SK-N-SH treated with all-trans-retinoic acid at 6 μM for 48 hours (cell line): Measurements from ENCODE around the gene TEKT3.

ENCODE experiments used
- ATAC-seq: fragments of 200-7000 bp; cut with Tn5 transposase; 3 replicates; pipeline ENCODE4 v1.9.1; 2020; ENCODE audit warnings: mild to moderate bottlenecking, moderate library complexity
- ARNTL ChIP-seq: fragments of 450-650 bp; formaldehyde crosslinking; IDR thresholded peaks from 2 replicates; pipeline ENCODE4 v1.5.0; 2020; ENCODE audit warnings: low read depth, mild to moderate bottlenecking, moderate library complexity, borderline replicate concordance
- BACH2 ChIP-seq: fragments of 250-450 bp; sonication (Bioruptor Pico); IDR thresholded peaks from 2 replicates; pipeline ENCODE4 v1.9.0; 2021; ENCODE audit warnings: mild to moderate bottlenecking, borderline replicate concordance
- CSDC2 ChIP-seq: fragments of 250-450 bp; sonication (Bioruptor Pico); IDR thresholded peaks from 2 replicates; pipeline ENCODE4 v1.5.0; 2020; ENCODE audit warnings: mild to moderate bottlenecking, moderate library complexity
- CSRNP3 ChIP-seq: fragments of 250-450 bp; sonication (Bioruptor Pico); IDR thresholded peaks from 2 replicates; pipeline ENCODE4 v1.5.1; 2021; ENCODE audit warnings: mild to moderate bottlenecking, moderate library complexity
- ESRRG ChIP-seq: fragments of 250-450 bp; sonication (Bioruptor Pico); IDR thresholded peaks from 2 replicates; pipeline ENCODE4 v1.6.1; 2021; ENCODE audit warnings: mild to moderate bottlenecking
- GLIS3 ChIP-seq: fragments of 250-450 bp; sonication (Bioruptor Pico); IDR thresholded peaks from 2 replicates; pipeline ENCODE4 v1.5.0; 2020; ENCODE audit warnings: mild to moderate bottlenecking, moderate library complexity
- OSR1 ChIP-seq: fragments of 250-450 bp; sonication (Bioruptor Pico); IDR thresholded peaks from 2 replicates; pipeline ENCODE4 v1.8.0; 2022; ENCODE audit warnings: moderate library complexity, mild to moderate bottlenecking, inconsistent platforms
- PPARA ChIP-seq: fragments of 250-450 bp; sonication (Bioruptor Pico); IDR thresholded peaks from 2 replicates; pipeline ENCODE4 v1.5.0; 2020; ENCODE audit warnings: mild to moderate bottlenecking, borderline replicate concordance
- RARB ChIP-seq: fragments of 250-450 bp; sonication (Bioruptor Pico); IDR thresholded peaks from 2 replicates; pipeline ENCODE4 v1.8.0; 2021; ENCODE audit warnings: mild to moderate bottlenecking, moderate library complexity
- SNAI2 ChIP-seq: fragments of 250-450 bp; sonication (Bioruptor Pico); IDR thresholded peaks from 2 replicates; pipeline ENCODE4 v1.5.0; 2020; ENCODE audit warnings: mild to moderate bottlenecking, moderate library complexity
- TCF4 ChIP-seq: fragments of 250-450 bp; sonication (Bioruptor Pico); IDR thresholded peaks from 2 replicates; pipeline ENCODE4 v1.8.0; 2021; ENCODE audit warnings: mild to moderate bottlenecking, moderate library complexity, borderline replicate concordance
- TOX ChIP-seq: fragments of 250-450 bp; sonication (Bioruptor Pico); IDR thresholded peaks from 2 replicates; pipeline ENCODE4 v1.8.0; 2021; ENCODE audit warnings: mild to moderate bottlenecking, moderate library complexity, borderline replicate concordance
- ZC3H10 ChIP-seq: fragments of 250-450 bp; sonication (Bioruptor Pico); IDR thresholded peaks from 2 replicates; pipeline ENCODE4 v1.5.1; 2021; ENCODE audit warnings: mild to moderate bottlenecking, moderate library complexity
- ZFP3 ChIP-seq: fragments of 250-450 bp; sonication (Bioruptor Pico); IDR thresholded peaks from 2 replicates; pipeline ENCODE4 v1.5.0; 2020; ENCODE audit warnings: mild to moderate bottlenecking, moderate library complexity
- ZNF565 ChIP-seq: fragments of 450-650 bp; formaldehyde crosslinking; conservative IDR thresholded peaks from 2 replicates; pipeline ENCODE4 v1.5.0; 2020; ENCODE audit warnings: low read depth, mild to moderate bottlenecking, moderate library complexity
- ZNF70 ChIP-seq: fragments of 450-650 bp; formaldehyde crosslinking; IDR thresholded peaks from 2 replicates; pipeline ENCODE4 v1.5.0; 2020; ENCODE audit warnings: mild to moderate bottlenecking, moderate library complexity
- TF ChIP-seq, protein P1 (sequence below): fragments of 250-450 bp; sonication (Bioruptor Pico); IDR thresholded peaks from 2 replicates; pipeline ENCODE4 v1.5.1; 2020; ENCODE audit warnings: low read depth, mild to moderate bottlenecking, moderate library complexity
- TF ChIP-seq, protein P2 (sequence below): fragments of 250-450 bp; sonication (Bioruptor Pico); IDR thresholded peaks from 2 replicates; pipeline ENCODE4 v1.5.0; 2020; ENCODE audit warnings: mild to moderate bottlenecking, moderate library complexity
- TF ChIP-seq, protein P3 (sequence below): fragments of 250-450 bp; sonication (Bioruptor Pico); IDR thresholded peaks from 2 replicates; pipeline ENCODE4 v1.8.0; 2020; ENCODE audit warnings: mild to moderate bottlenecking, moderate library complexity, borderline replicate concordance
- TF ChIP-seq, protein P4 (sequence below): fragments of 250-450 bp; sonication (Bioruptor Pico); IDR thresholded peaks from 2 replicates; pipeline ENCODE4 v1.8.0; 2021; ENCODE audit warnings: low read depth, mild to moderate bottlenecking, moderate library complexity, borderline replicate concordance

TEKT3 gene

DNA sequence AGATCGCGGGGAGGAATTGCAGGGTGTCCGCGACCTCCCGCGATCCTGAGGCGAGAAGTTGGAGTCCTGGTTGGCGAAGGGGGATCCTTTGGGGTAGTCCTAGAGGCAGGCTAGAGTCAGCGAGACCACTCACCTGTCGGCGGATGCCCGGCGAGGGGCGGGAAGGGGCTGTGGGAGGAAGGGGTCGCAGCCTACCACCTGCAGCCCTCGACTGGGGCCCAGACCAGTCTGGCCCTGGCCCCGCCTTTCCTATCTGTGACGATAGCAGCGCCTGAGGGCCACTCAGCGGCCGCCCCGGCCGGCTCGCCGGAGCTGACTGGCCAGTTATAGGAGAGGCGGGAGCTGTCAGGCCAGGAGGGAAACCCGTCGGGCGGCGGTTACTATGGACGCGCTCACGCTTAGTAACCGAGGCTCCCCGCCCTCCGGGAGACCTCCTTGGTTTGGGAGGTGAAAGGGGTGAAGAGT, at the start of gene TEKT3:
TSS of gene TEKT3 (minus strand) at position 213 of the 465 bp plus-strand sequence. CDS start 10,012 bp downstream, outside the sequence.
- TF ChIP-seq, protein P1, sequence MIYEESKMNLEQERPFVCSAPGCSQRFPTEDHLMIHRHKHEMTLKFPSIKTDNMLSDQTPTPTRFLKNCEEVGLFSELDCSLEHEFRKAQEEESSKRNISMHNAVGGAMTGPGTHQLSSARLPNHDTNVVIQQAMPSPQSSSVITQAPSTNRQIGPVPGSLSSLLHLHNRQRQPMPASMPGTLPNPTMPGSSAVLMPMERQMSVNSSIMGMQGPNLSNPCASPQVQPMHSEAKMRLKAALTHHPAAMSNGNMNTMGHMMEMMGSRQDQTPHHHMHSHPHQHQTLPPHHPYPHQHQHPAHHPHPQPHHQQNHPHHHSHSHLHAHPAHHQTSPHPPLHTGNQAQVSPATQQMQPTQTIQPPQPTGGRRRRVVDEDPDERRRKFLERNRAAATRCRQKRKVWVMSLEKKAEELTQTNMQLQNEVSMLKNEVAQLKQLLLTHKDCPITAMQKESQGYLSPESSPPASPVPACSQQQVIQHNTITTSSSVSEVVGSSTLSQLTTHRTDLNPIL (CRISPR knock-in tag): no peak
- TF ChIP-seq GLIS3: no peak
- TF ChIP-seq CSRNP3 (CRISPR knock-in tag): no peak
- TF ChIP-seq CSDC2 (CRISPR knock-in tag): no peak
- TF ChIP-seq OSR1 (CRISPR knock-in tag): no peak
- TF ChIP-seq SNAI2 (CRISPR knock-in tag): no peak
- no peak for TF ChIP-seq ZC3H10 (CRISPR knock-in tag)
- TF ChIP-seq ESRRG: no peak
- no peak for TF ChIP-seq BACH2 (CRISPR knock-in tag)
- no peak for TF ChIP-seq TOX (CRISPR knock-in tag)
- TF ChIP-seq ZNF70 (CRISPR knock-in tag): no peak
- TF ChIP-seq ARNTL (CRISPR knock-in tag): no peak
- TF ChIP-seq ZFP3: no peak
- no peak for TF ChIP-seq ZNF565 (CRISPR knock-in tag)
- ATAC-seq: peak; percentile 100

DNA sequence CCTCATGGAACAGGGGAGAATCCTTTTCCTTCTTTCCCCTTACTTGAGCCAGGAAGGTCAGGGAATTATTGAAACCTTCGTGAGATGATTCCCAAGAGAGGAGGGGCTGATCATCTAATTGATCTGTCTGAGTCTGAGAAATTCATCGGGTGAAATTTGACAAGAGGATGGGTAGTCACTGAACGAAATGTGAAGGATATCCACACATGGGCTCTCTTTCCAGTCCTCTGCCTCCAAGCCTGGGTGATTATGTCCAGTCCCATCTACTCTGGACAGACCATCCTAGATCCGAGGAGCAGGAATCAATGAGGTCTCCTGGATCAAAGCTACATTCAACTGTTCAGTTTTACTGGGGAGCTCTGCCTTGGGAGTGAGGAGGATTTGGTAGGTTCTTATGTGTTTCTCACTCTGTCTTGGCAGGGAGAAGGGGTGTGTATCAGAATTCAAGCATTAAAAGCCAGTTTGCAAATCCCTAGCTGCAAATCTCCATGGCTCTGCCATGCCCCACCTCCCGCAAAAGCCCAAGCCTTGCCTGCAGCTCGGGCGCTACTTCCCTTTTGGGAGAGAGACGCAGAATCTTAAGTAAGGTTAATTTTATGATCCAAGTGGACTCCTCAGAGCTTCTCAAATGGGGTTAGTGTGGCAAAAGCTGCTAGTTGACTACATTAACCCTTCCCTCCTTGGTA, 47.1 kb upstream of the TEKT3 start:
- no peak for ATAC-seq
- TF ChIP-seq ZNF565 (CRISPR knock-in tag): no peak
- TF ChIP-seq TCF4 (CRISPR knock-in tag): no peak
- no peak for TF ChIP-seq PPARA (CRISPR knock-in tag)
- TF ChIP-seq, protein P1 (CRISPR knock-in tag): no peak
- no peak for TF ChIP-seq BACH2 (CRISPR knock-in tag)
- TF ChIP-seq, protein P2, sequence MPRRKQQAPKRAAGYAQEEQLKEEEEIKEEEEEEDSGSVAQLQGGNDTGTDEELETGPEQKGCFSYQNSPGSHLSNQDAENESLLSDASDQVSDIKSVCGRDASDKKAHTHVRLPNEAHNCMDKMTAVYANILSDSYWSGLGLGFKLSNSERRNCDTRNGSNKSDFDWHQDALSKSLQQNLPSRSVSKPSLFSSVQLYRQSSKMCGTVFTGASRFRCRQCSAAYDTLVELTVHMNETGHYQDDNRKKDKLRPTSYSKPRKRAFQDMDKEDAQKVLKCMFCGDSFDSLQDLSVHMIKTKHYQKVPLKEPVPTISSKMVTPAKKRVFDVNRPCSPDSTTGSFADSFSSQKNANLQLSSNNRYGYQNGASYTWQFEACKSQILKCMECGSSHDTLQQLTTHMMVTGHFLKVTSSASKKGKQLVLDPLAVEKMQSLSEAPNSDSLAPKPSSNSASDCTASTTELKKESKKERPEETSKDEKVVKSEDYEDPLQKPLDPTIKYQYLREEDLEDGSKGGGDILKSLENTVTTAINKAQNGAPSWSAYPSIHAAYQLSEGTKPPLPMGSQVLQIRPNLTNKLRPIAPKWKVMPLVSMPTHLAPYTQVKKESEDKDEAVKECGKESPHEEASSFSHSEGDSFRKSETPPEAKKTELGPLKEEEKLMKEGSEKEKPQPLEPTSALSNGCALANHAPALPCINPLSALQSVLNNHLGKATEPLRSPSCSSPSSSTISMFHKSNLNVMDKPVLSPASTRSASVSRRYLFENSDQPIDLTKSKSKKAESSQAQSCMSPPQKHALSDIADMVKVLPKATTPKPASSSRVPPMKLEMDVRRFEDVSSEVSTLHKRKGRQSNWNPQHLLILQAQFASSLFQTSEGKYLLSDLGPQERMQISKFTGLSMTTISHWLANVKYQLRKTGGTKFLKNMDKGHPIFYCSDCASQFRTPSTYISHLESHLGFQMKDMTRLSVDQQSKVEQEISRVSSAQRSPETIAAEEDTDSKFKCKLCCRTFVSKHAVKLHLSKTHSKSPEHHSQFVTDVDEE: no peak
- TF ChIP-seq, all 23 proteins: peak for 0

DNA sequence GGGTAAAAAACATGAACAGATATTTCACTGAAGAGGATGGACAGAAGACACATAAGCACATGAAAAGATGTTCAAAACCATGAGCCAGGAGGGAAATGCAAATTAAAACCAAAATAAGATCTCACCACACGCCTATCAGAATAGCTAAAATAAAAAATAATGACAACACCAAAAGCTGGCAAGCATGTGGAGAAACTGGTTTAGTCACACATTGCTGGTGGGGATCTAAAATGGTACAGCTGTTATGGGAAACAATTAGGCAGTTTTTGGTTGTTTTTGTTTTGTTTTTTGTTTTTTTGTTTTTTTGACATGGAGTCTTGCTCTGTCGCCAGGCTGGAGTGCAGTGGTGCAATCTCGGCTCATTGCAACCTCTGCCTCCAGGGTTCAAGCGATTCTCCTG, 44.7 kb upstream of the TEKT3 start:
- no peak for ATAC-seq
- TF ChIP-seq RARB (CRISPR knock-in tag): no peak
- no peak for TF ChIP-seq ESRRG
- TF ChIP-seq ZFP3: no peak
- TF ChIP-seq CSDC2 (CRISPR knock-in tag): no peak
- TF ChIP-seq, protein P2: no peak
- no peak for TF ChIP-seq ZC3H10 (CRISPR knock-in tag)
- TF ChIP-seq OSR1 (CRISPR knock-in tag): no peak
- no peak for TF ChIP-seq SNAI2 (CRISPR knock-in tag)
- no peak for TF ChIP-seq TOX (CRISPR knock-in tag)
- no peak for TF ChIP-seq TCF4 (CRISPR knock-in tag)
- TF ChIP-seq, protein P3, sequence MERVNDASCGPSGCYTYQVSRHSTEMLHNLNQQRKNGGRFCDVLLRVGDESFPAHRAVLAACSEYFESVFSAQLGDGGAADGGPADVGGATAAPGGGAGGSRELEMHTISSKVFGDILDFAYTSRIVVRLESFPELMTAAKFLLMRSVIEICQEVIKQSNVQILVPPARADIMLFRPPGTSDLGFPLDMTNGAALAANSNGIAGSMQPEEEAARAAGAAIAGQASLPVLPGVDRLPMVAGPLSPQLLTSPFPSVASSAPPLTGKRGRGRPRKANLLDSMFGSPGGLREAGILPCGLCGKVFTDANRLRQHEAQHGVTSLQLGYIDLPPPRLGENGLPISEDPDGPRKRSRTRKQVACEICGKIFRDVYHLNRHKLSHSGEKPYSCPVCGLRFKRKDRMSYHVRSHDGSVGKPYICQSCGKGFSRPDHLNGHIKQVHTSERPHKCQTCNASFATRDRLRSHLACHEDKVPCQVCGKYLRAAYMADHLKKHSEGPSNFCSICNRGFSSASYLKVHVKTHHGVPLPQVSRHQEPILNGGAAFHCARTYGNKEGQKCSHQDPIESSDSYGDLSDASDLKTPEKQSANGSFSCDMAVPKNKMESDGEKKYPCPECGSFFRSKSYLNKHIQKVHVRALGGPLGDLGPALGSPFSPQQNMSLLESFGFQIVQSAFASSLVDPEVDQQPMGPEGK (CRISPR knock-in tag): no peak
- TF ChIP-seq, protein P4, sequence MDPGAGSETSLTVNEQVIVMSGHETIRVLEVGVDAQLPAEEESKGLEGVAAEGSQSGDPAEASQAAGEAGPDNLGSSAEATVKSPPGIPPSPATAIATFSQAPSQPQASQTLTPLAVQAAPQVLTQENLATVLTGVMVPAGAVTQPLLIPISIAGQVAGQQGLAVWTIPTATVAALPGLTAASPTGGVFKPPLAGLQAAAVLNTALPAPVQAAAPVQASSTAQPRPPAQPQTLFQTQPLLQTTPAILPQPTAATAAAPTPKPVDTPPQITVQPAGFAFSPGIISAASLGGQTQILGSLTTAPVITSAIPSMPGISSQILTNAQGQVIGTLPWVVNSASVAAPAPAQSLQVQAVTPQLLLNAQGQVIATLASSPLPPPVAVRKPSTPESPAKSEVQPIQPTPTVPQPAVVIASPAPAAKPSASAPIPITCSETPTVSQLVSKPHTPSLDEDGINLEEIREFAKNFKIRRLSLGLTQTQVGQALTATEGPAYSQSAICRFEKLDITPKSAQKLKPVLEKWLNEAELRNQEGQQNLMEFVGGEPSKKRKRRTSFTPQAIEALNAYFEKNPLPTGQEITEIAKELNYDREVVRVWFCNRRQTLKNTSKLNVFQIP (CRISPR knock-in tag): no peak
- no peak for TF ChIP-seq ZNF70 (CRISPR knock-in tag)
